Cardiac fibroblast (primary cell): ENCODE measurements around the gene BANF2.

Experiments
- DNase-seq, 2 donors: peaks; one replicate each; pipeline versions ENCODE4 v3.0.0 to v3.0.0-alpha.2; 2010; ENCODE audit warnings: low read depth in 2 of 2
- H3K4me3 ChIP-seq, 2 donors: replicated peaks in 1 of 2; 1 replicate in 1 of 2; 2 replicates in 1 of 2; pipeline ENCODE4 v1.5.1; 2011; ENCODE audit warnings: low read depth in 2 of 2, low read length in 2 of 2, mild to moderate bottlenecking in 2 of 2, moderate library complexity in 1 of 2
- CTCF ChIP-seq: IDR thresholded peaks from one replicate; pipeline ENCODE4 v1.5.1; 2011; ENCODE audit warnings: low read depth, mild to moderate bottlenecking, low read length, inconsistent platforms

The BANF2 gene

GRCh38 chr20:17659801-17660200 lies 40.0 kb upstream of the BANF2 start:
- DNase-seq: no peak
- no peak overlapping the region for H3K4me3 ChIP-seq
- no peak for TF ChIP-seq CTCF

GRCh38 chr20:17660667-17661066 lies 39.1 kb upstream of the BANF2 start:
- H3K4me3 ChIP-seq: no peak overlapping the region
- DNase-seq: no peak
- TF ChIP-seq CTCF: no peak

- DNase-seq: peak in 1 of 2 donors; percentile 83
- H3K4me3 ChIP-seq: no peak overlapping the region
- TF ChIP-seq CTCF: no peak
These were observed 38.5 kb upstream of the BANF2 start for GRCh38 chr20:17661121-17661744.

- peak; percentile 91 to 98 for DNase-seq
These were observed 37.3 kb upstream of the BANF2 start for GRCh38 chr20:17662333-17663039.

GRCh38 chr20:17663040-17663399 lies 36.7 kb upstream of the BANF2 start:
- no peak overlapping the region for H3K4me3 ChIP-seq
- no peak for TF ChIP-seq CTCF
- no peak for DNase-seq

More at GRCh38 chr20:17662333-17663039, 37.3 kb upstream of the BANF2 start:
- no peak for TF ChIP-seq CTCF
- no peak overlapping the region for H3K4me3 ChIP-seq

GRCh38 chr20:17663486-17663885 lies 36.3 kb upstream of the BANF2 start:
- no peak overlapping the region for H3K4me3 ChIP-seq
- no peak for TF ChIP-seq CTCF
- no peak for DNase-seq
